ENCODE results near the gene SLC25A34.

SLC25A34 gene

GRCh38 chr1:15723631-15724246, 12.3 kb upstream of the SLC25A34 start:
- TF ChIP-seq KLF7 (tag by site-specific recombination; IDR thresholded peaks at IDR 0.05; ENCODE audit: borderline replicate concordance): no peak
- CTCF ChIA-PET: no interaction called here
- Histone ChIP-seq H3K9me3 (ENCODE audit: control insufficient read depth, insufficient read depth, low read depth, low read length) (no peaks in the 10 kb centered on the region), H3K4me3 (ENCODE audit: low read depth, low read length) (no peak overlapping the region), H3K27ac (ENCODE audit: extremely low read depth, low read depth, low read length) (no peak overlapping the region), H3K4me1 (ENCODE audit: control insufficient read depth, insufficient read depth, low read length) (no peaks in the 10 kb centered on the region), H3K36me3 (ENCODE audit: control insufficient read depth in 2 of 2, insufficient read depth in 1 of 2, low read length in 2 of 2) (peaks cover 4 to 90% of the 10 kb centered on the region in 2 experiments; a peak in 1 of 3 replicates)
- POLR2A ChIA-PET: interaction anchor here (0.6 to 0.7 kb wide), 2 partner anchors 16 to 640 kb away, joined by 3 to 4 read pairs; no protein-coding TSS in a partner anchor

GRCh38 chr1:15724949-15725880, 10.8 kb upstream of the SLC25A34 start:
- Histone ChIP-seq H3K9me3 (ENCODE audit: control insufficient read depth, insufficient read depth, low read depth, low read length) (no peaks in the 10 kb centered on the region), H3K4me3 (ENCODE audit: low read depth, low read length) (no peak overlapping the region), H3K4me1 (ENCODE audit: control insufficient read depth, insufficient read depth, low read length) (no peaks in the 10 kb centered on the region), H3K27ac (ENCODE audit: extremely low read depth, low read depth, low read length) (no peak overlapping the region), H3K36me3 (ENCODE audit: control insufficient read depth in 2 of 2, insufficient read depth in 1 of 2, low read length in 2 of 2) (peaks cover 4 to 89% of the 10 kb centered on the region in 2 experiments; a peak in 1 of 3 replicates)
- TF ChIP-seq ZNF354C (tag by site-specific recombination; IDR thresholded peaks at IDR 0.05; ENCODE audit: borderline replicate concordance, low read depth): no peak
- peak; percentile 78 for TF ChIP-seq ZIC2 (tag by site-specific recombination; IDR thresholded peaks at IDR 0.05)
- CTCF ChIA-PET: no interaction called here
- POLR2A ChIA-PET: no interaction called here

- Histone ChIP-seq H3K9me3 (ENCODE audit: control insufficient read depth, insufficient read depth, low read depth, low read length) (no peaks in the 10 kb centered on the region), H3K4me1 (ENCODE audit: control insufficient read depth, insufficient read depth, low read length) (no peaks in the 10 kb centered on the region), H3K4me3 (ENCODE audit: low read depth, low read length) (no peak overlapping the region), H3K27ac (ENCODE audit: extremely low read depth, low read depth, low read length) (no peak overlapping the region), H3K36me3 (ENCODE audit: control insufficient read depth in 2 of 2, insufficient read depth in 1 of 2, low read length in 2 of 2) (peaks cover 4 to 91% of the 10 kb centered on the region in 2 experiments; a peak in 1 of 3 replicates)
- CTCF ChIA-PET: interaction anchor here (0.9 kb wide), 1 partner anchor 15 kb away, joined by 4 read pairs; no protein-coding TSS in a partner anchor
- POLR2A ChIA-PET: no interaction called here
- TF ChIP-seq ZNF530 (tag by site-specific recombination; IDR thresholded peaks at IDR 0.05; ENCODE audit: low read depth) (no peak), PRDM2 (tag by site-specific recombination; IDR thresholded peaks at IDR 0.05; ENCODE audit: borderline replicate concordance) (no peak), SP7 (tag by site-specific recombination; IDR thresholded peaks at IDR 0.05) (no peak), ZNF133 (tag by site-specific recombination; IDR thresholded peaks at IDR 0.05) (no peak), TCF7L2 (IDR thresholded peaks at IDR 0.05; ENCODE audit: borderline replicate concordance, low read depth, low read length) (no peak), ZNF830 (tag by site-specific recombination; IDR thresholded peaks at IDR 0.05; ENCODE audit: low read depth) (no peak), ZNF704 (tag by site-specific recombination; IDR thresholded peaks at IDR 0.05) (no peak), ZNF692 (tag by site-specific recombination; IDR thresholded peaks at IDR 0.05) (no peak), RBAK (tag by site-specific recombination; IDR thresholded peaks at IDR 0.05) (no peak), HOXA7 (CRISPR knock-in tag; IDR thresholded peaks at IDR 0.05; ENCODE audit: borderline replicate concordance) (no peak), ZNF221 (tag by site-specific recombination; IDR thresholded peaks at IDR 0.05; ENCODE audit: borderline replicate concordance) (no peak), ZNF561 (tag by site-specific recombination; IDR thresholded peaks at IDR 0.05; ENCODE audit: borderline replicate concordance) (no peak), ZNF211 (tag by site-specific recombination; IDR thresholded peaks at IDR 0.05; ENCODE audit: low read depth) (no peak)
- TF ChIP-seq, protein P1, sequence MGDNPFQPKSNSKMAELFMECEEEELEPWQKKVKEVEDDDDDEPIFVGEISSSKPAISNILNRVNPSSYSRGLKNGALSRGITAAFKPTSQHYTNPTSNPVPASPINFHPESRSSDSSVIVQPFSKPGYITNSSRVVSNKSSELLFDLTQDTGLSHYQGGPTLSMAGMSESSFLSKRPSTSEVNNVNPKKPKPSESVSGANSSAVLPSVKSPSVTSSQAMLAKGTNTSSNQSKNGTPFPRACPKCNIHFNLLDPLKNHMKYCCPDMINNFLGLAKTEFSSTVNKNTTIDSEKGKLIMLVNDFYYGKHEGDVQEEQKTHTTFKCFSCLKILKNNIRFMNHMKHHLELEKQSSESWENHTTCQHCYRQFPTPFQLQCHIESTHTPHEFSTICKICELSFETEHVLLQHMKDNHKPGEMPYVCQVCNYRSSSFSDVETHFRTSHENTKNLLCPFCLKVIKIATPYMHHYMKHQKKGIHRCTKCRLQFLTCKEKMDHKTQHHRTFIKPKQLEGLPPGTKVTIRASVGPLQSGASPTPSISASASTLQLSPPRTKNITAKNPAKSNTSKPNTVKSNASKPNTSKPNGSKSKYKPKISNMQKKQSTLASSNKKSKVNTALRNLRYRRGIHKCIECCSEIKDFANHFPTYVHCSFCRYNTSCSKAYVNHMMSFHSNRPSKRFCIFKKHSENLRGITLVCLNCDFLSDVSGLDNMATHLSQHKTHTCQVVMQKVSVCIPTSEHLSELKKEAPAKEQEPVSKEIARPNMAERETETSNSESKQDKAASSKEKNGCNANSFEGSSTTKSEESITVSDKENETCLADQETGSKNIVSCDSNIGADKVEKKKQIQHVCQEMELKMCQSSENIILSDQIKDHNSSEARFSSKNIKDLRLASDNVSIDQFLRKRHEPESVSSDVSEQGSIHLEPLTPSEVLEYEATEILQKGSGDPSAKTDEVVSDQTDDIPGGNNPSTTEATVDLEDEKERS (tag by site-specific recombination; IDR thresholded peaks at IDR 0.05): no peak
Measured at GRCh38 chr1:15726508-15726907, 9.6 kb upstream of the SLC25A34 start.

All from HEK293 (cell line).